GM12873 (cell line): ENCODE results near the gene FARS2.

Source experiments
- CTCF ChIP-seq: IDR thresholded peaks from 2 replicates; pipeline ENCODE4 v1.5.1; 2012; ENCODE audit warnings: low read depth, mild to moderate bottlenecking, moderate library complexity, low read length, control low read depth; ENCODE audit not compliant: insufficient read depth; ENCODE audit errors: missing control alignments

The FARS2 gene

DNA sequence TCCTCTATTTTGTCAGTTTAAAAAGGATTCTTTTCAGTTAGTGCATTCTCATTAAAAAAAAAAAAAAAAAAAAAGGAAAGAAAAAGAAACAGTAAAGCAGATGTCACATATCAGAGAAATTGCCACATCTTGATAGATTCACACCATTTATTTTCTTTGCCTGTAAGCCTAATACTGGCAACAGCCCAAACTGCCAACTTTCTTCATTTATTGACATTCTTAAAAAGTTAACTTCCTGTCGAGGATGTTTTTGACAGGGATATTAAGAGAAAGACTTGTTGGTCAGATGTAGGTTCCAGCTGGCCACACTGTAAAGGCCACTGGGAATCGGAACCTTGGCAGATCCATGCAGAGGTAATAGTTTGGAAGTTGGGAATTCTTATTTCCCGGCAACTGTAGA, 412.8 kb downstream of the FARS2 start:
- no peak for TF ChIP-seq CTCF

DNA sequence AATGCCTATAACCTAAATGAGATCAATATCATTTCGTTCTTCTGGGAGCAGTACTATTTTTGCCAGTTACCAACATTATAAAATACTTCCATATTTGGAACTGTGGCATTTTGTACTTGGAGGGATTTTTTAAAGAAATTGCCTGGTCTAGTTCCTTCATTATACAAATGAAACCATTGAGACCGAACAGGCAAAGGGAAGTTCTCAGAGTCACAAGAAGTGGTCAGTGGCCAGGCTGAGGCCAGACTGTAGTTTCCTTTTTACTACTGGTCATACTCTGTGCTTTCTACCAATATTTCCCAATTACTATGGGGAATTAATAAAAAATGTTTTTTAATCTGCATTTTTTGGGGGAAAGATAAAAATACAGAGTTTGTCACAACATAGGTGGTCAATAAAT, 413.4 kb downstream of the FARS2 start:
- no peak for TF ChIP-seq CTCF

- TF ChIP-seq CTCF = no peak
Observed at GRCh38 chr6:5676701-5677100, 415.4 kb downstream of the FARS2 start.

DNA sequence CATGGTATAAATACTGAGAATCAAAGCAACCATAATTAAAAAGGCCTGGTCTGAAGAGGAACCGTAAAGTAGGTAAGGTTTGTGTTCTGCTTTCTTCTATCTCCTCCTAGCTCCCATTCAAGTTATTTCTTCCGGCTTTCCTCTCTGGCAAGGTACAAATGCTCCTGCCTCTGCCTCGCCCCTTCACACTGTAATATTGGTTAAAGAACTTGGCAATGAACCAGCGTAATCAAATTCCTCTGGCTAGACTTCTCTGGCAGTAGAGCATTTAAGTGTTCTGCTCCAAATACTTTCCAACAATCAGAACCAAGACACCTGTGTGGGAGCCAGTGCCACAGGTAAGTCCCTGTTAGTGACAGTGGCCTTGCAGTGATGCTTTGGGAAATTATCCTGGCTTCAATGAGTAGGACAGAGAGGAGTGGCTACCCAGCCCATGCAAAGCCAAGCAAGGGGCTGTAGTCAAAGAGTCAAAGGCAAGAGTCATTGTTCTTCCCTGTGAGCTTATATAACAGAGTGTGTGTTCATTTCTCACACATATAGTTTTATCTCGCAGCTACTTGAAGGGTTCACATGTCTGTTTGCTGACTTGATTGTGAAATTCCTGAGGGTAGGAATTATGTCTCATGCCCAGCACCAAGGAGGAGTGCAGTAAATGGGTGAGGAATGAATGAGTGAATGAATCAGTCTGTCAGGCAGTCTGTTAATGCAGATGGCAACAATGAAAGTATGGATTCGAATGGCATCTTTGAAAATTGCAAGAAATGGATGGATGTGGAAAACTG, 416.1 kb downstream of the FARS2 start:
- no peak for TF ChIP-seq CTCF

GRCh38 chr6:5679270-5679669, 418.0 kb downstream of the FARS2 start:
- TF ChIP-seq CTCF = no peak

DNA sequence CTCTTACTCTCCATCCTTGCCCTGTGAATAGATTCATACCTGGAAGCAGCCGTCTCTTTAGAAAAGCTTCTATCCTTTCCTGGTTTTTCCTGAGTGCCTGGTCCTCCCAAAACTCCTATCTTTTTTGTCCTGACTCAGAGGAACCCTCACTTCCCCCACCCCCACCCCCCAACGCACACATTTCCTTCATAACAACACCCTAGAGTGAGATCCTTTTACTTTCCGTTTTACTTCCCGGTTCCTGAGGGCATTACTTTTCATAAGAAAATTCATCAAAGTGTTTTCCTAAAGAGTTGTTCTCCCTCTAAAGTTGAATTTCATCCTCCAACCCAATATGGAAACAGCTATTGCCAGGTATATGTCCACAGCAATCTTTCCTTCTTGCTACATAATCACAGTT, 418.4 kb downstream of the FARS2 start:
- no peak for TF ChIP-seq CTCF

DNA sequence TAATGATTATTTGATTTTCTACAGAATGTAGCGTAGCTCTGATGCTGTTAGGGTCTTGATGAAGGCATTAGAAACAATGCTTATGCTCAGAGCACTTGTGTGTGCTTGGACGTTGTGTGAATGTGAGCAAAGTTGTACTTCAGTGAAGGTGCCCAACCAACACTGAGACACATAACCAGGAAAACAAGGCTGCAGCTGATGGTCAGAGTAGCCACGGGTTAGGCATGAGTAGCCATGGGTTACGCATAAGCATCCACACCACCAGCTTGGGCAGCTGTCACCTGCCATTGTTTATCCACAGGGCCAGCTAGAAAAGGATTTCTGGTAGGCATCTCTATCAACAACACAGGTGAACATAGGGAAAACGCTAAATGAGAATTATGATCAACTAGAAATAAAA, 418.8 kb downstream of the FARS2 start:
- TF ChIP-seq CTCF = no peak
